Activated naive CD4-positive, alpha-beta T cell (primary cell): ENCODE measurements around the gene TXN.
"Not testable (repeated sequence)": the region's sequence is repeated elsewhere in the genome, so short reads cannot be mapped to it uniquely, and the experiment has no call there.

Experiments used
- DNase-seq, 4 experiments: peaks; one replicate each; lab custom pipeline; 2025; lab: John Stamatoyannopoulos, UW

TXN gene

DNA sequence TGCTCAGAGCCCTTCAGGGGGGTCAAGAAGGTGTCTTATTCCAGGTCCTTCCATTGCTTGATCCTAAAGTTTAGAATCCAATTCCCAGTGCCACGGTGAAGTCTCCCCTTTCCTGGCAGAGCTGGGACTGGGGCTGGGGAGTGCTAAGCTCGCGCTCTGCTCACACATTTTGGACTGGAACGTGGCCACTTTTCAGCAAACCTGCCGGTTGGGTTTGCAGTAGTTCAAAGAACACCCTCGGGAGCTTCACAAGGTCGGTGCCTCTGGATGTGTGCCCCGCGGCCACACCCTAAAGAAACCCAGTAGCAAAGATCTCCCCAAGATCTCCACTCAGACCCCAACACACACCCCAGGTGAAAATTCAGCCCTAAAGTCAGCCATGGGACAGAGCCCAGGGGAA lies 48.3 kb downstream of the TXN start, which contains the start of gene C9orf152:
C9orf152 (minus strand) TSS at position 129 of the 400 bp plus-strand sequence. CDS start 580 bp downstream, outside the sequence.
- no peak for DNase-seq

GRCh38 chr9:110207071-110207641 lies 49.2 kb downstream of the TXN start:
- DNase-seq: no peak

GRCh38 chr9:110206389-110206788 lies 49.9 kb downstream of the TXN start:
- no peak for DNase-seq

- not testable (repeated sequence) for DNase-seq
Observed at GRCh38 chr9:110205612-110206011, 50.7 kb downstream of the TXN start.

- DNase-seq: no peak
Observed at GRCh38 chr9:110202232-110202631, 54.1 kb downstream of the TXN start.

- DNase-seq: no peak
Observed at GRCh38 chr9:110199643-110200042, 56.7 kb downstream of the TXN start.

DNA sequence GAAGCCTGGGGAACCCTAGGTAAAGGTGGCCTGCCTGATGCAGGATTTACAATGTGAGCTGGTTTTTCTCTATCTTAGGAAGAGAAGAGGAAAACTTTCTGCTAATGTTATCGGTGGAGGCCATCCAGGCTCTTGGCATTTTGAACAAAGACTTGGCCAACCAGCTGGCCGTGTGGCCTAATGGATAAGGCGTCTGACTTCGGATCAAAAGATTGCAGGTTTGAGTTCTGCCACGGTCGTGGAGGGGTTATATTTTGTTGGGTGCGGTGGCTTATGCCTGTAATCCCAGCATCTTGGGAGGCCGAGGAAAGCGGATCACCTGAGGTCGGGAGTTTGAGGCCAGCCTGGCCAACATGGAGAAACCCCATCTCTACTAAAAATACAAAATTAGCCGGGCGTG lies 58.0 kb downstream of the TXN start:
- no peak for DNase-seq

DNA sequence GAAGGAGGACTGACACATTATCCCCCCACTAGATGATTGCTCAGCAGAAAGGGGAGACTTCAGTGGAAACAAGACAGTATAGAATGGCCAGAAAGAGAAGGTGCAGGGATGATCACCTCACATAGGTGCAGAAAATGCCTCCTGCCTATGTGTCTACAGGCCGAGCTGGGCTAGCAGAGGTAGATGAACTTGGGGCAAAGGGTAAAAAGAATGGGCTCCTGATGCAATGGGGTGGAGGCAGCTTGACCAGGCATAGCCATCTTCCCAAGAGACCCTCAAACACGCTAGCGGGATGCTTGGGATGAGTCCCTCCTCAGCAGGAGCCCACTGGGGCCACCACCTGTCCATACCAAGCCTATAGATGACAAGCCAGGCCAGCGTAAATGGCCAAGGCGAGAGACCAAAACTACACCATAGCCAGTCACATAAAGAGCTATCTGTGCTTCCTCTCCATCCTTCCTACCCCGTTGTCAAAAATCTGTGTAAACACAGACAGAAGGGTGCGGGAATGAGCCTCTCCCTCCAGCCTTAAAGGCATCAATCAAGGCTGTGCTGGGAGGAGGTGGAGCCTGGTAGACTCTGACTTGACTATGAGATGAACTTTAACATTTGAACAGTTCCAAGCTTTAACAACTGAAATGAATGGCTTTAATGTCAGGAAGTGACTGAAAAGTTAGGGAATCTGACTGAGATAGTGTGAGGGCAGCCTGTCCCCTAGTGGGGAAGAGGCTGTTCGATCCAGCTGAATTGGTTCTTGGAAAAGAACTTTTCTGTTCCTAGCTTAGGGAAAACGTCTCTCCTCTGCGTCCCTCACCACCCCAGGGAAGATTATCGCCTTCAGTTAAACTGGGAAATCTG lies 58.7 kb downstream of the TXN start:
- DNase-seq: no peak

DNA sequence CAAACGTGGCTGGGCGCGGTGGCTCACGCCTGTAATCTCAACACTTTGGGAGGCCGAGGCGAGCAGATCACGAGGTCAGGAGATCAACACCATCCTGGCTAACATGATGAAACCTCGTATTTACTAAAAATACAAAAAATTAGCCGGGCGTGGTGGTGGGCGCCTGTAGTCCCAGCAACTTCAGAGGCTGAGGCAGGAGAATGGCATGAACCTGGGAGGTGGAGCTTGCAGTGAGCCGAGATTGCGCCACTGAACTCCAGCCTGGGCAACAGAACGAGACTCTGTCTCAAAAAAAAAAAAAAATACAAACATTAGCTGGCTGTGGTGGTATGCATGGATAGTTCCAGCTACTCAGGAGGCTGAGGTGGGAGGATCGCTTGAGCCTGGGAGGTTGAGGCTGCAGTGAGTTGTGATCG lies 60.2 kb downstream of the TXN start:
- DNase-seq: not testable (repeated sequence)
